BLaER1 (cell line): Measurements from ENCODE around the gene MGA.

Experiments
- H3K27ac ChIP-seq: shearing (Covaris generic); formaldehyde crosslinking; 2 replicates; pipeline ENCODE4 v1.8.1; 2022
- H3K27me3 ChIP-seq: shearing (Covaris generic); formaldehyde crosslinking; 2 replicates; pipeline ENCODE4 v1.8.1; 2022
- H3K36me3 ChIP-seq: shearing (Covaris generic); formaldehyde crosslinking; 2 replicates; pipeline ENCODE4 v1.8.1; 2022
- H3K4me1 ChIP-seq: shearing (Covaris generic); formaldehyde crosslinking; 2 replicates; pipeline ENCODE4 v1.8.1; 2022
- H3K4me2 ChIP-seq: shearing (Covaris generic); formaldehyde crosslinking; 2 replicates; pipeline ENCODE4 v1.8.1; 2022
- H3K4me3 ChIP-seq: shearing (Covaris generic); formaldehyde crosslinking; 2 replicates; pipeline ENCODE4 v1.8.1; 2022
- H3K9ac ChIP-seq: shearing (Covaris generic); formaldehyde crosslinking; 2 replicates; pipeline ENCODE4 v1.8.1; 2022
- H3K9me3 ChIP-seq: shearing (Covaris generic); formaldehyde crosslinking; 2 replicates; pipeline ENCODE4 v1.8.1; 2022
- H4K20me1 ChIP-seq: shearing (Covaris generic); formaldehyde crosslinking; 2 replicates; pipeline ENCODE4 v1.8.1; 2022
- Cebpa-rat ChIP-seq: shearing (Covaris generic); IDR thresholded peaks from 2 replicates; pipeline ENCODE4 v1.8.1; 2022

MGA gene

GRCh38 chr15:41653760-41654159, 6.4 kb upstream of the MGA start:
- no peaks in the 10 kb centered on the region for H3K9me3 ChIP-seq
- no peaks in the 10 kb centered on the region for H3K27me3 ChIP-seq
- H3K27ac ChIP-seq = no peak overlapping the region
- no peaks in the 10 kb centered on the region for H4K20me1 ChIP-seq
- no peak for TF ChIP-seq Cebpa-rat
- no peak overlapping the region for H3K4me2 ChIP-seq
- H3K36me3 ChIP-seq = no peaks in the 10 kb centered on the region
- H3K4me1 ChIP-seq = 0 out of 2 replicates have a peak, but pooled peaks cover 5% of the 10 kb centered on the region
- no peak overlapping the region for H3K9ac ChIP-seq
- no peak overlapping the region for H3K4me3 ChIP-seq

- Histone ChIP-seq H3K4me3 (no peak overlapping the region), H3K4me2 (no peak overlapping the region), H3K27ac (no peak overlapping the region), H3K9ac (no peak overlapping the region), H4K20me1 (no peaks in the 10 kb centered on the region), H3K9me3 (no peaks in the 10 kb centered on the region), H3K4me1 (peaks cover 10% of the 10 kb centered on the region), H3K36me3 (no peaks in the 10 kb centered on the region), H3K27me3 (no peaks in the 10 kb centered on the region)
- TF ChIP-seq Cebpa-rat = no peak
These were observed 4.5 kb upstream of the MGA start for GRCh38 chr15:41655716-41656115.

GRCh38 chr15:41656188-41656587, 4.0 kb upstream of the MGA start:
- H3K4me1 ChIP-seq = peaks cover 10% of the 10 kb centered on the region
- H3K36me3 ChIP-seq = no peaks in the 10 kb centered on the region
- H3K9ac ChIP-seq = no peak overlapping the region
- H4K20me1 ChIP-seq = no peaks in the 10 kb centered on the region
- H3K4me3 ChIP-seq = no peak overlapping the region
- no peak for TF ChIP-seq Cebpa-rat
- no peaks in the 10 kb centered on the region for H3K9me3 ChIP-seq
- H3K27ac ChIP-seq = no peak overlapping the region
- H3K4me2 ChIP-seq = no peak overlapping the region
- H3K27me3 ChIP-seq = no peaks in the 10 kb centered on the region

DNA sequence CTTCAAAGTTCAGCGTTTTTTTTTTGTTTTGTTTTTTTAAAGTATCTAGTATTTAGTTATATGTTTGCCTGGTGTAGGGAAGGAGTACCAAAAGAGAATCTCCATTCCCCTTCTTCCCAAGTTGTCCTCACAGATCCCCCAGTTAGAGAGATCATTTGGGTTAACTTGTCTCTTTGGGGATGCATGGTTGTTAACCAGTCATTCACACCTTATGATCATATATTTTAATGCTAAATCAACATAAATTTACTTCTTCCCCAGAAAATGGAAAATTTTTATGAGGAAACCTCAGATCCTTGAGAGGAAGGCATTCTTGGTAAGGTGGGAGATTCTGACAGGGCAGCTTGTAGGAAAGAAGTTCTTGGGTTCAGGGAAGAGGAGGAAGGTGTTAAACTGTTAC, 1.5 kb upstream of the MGA start:
- H3K27ac ChIP-seq = no peak overlapping the region

GRCh38 chr15:41659190-41659589, 1.0 kb upstream of the MGA start:
- TF ChIP-seq Cebpa-rat = no peak
- peaks cover 27% of the 10 kb centered on the region for H3K4me1 ChIP-seq
- H3K27me3 ChIP-seq = no peaks in the 10 kb centered on the region
- no peaks in the 10 kb centered on the region for H3K36me3 ChIP-seq
- H3K9ac ChIP-seq = no peak overlapping the region
- no peak overlapping the region for H3K27ac ChIP-seq
- H3K9me3 ChIP-seq = no peaks in the 10 kb centered on the region
- peaks cover 27% of the 10 kb centered on the region for H4K20me1 ChIP-seq
- H3K4me2 ChIP-seq = no peak overlapping the region; the same call in 1 of the 2 replicates
- H3K4me3 ChIP-seq = no peak overlapping the region

More for the DNA sequence above, 1.5 kb upstream of the MGA start:
- no peak for TF ChIP-seq Cebpa-rat
- Histone ChIP-seq H3K4me2 (no peak overlapping the region), H3K9ac (no peak overlapping the region), H3K36me3 (no peaks in the 10 kb centered on the region), H3K27me3 (no peaks in the 10 kb centered on the region), H3K4me1 (peaks cover 27% of the 10 kb centered on the region), H3K4me3 (no peak overlapping the region), H3K9me3 (no peaks in the 10 kb centered on the region), H4K20me1 (peaks cover 22% of the 10 kb centered on the region)

DNA sequence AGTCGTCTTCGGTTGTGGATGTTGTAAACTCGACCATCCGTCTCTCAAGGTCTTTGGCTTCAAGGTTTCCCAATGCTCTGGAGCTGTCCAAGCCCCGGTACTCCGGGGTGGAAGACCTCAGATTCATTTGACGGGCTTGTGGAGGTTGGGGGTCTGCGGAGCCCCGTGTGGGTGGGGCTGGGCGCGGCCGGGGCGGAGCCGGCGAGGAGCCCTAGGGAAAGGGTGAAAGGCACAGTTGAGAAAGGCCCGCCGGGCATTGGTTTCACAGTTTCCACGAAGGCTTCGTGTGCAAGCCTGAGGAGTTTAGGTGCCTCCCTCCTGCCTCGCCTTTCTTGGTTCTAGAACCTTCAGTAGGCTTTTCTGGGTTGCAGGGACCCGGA, 360 bp upstream of the MGA start:
- H3K9me3 ChIP-seq = no peaks in the 10 kb centered on the region
- no peaks in the 10 kb centered on the region for H3K36me3 ChIP-seq
- peak overlapping the region; percentile 84 for H3K4me2 ChIP-seq
- no peaks in the 10 kb centered on the region for H3K27me3 ChIP-seq
- H4K20me1 ChIP-seq = peaks cover 33% of the 10 kb centered on the region
- no peak for TF ChIP-seq Cebpa-rat
- peak overlapping the region; percentile 85 for H3K27ac ChIP-seq
- peaks cover 33% of the 10 kb centered on the region for H3K4me1 ChIP-seq
- H3K9ac ChIP-seq = peak overlapping the region; percentile 77; the same call in 1 of the 2 replicates
- H3K4me3 ChIP-seq = peak overlapping the region; percentile 71

DNA sequence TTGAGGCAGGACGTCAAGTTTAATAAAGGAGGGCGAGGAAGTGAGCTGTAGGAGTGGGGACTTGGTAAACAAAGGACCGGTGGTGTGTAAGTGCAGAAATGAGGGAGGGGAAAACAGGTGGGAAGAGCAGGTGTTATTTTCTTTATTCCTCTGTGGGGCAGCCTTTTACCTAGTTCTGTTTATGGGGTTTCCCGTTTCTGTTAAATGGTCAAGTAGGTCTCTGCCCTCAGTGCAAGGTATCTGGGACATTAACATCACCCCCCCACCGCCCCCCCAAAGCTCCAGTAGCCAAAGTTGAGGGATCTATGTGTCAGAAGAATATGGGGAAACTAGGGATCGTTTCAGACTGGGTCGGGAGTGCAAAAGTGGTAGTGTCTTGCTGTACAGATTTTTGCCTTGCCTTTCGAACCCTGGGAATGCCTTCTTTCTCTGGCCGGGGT, 893 bp downstream of the MGA start:
- peaks cover 33% of the 10 kb centered on the region for H3K4me1 ChIP-seq
- peaks cover 46% of the 10 kb centered on the region for H4K20me1 ChIP-seq
- H3K27me3 ChIP-seq = no peaks in the 10 kb centered on the region
- peak overlapping the region; percentile 77 for H3K9ac ChIP-seq
- H3K4me3 ChIP-seq = peak overlapping the region; percentile 71
- H3K27ac ChIP-seq = peak overlapping the region; percentile 85
- no peaks in the 10 kb centered on the region for H3K36me3 ChIP-seq
- no peaks in the 10 kb centered on the region for H3K9me3 ChIP-seq
- H3K4me2 ChIP-seq = peak overlapping the region; percentile 84
- TF ChIP-seq Cebpa-rat = no peak

GRCh38 chr15:41661518-41662225, 1.5 kb downstream of the MGA start:
- H3K27me3 ChIP-seq = no peaks in the 10 kb centered on the region
- TF ChIP-seq Cebpa-rat = no peak
- peak overlapping the region; percentile 71 for H3K4me3 ChIP-seq
- H3K4me2 ChIP-seq = peak overlapping the region; percentile 84
- H3K27ac ChIP-seq = peak overlapping the region; percentile 85
- no peaks in the 10 kb centered on the region for H3K36me3 ChIP-seq
- peaks cover 51% of the 10 kb centered on the region for H4K20me1 ChIP-seq
- peaks cover 33% of the 10 kb centered on the region for H3K4me1 ChIP-seq
- no peaks in the 10 kb centered on the region for H3K9me3 ChIP-seq
- peak overlapping the region; percentile 77 for H3K9ac ChIP-seq

DNA sequence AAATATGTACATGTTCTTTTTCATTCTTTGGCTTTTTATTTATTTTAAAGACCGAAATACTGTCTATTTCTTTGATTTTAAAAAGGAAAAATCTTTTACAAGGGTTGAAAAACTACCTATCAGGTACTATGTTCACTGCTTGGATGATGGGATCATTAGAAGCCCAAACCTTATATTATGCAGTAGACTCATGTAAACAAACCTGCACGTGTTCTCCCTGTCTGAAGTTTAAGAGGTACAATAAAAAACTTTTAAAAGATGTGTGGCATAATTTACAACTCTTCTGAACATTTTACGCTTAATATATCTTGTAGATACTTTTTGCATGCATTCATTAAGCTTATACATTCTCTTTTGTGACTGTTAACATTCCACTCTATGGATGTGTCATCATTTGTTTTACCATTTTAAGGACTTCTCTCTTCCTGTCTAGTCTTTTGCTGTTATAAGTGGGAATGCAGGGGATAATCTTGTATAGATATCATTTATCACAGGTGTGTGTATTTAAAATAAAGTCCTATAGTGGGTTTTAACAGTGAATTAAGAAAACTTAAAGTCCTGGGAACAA, 6.2 kb downstream of the MGA start:
- no peak overlapping the region for H3K9ac ChIP-seq
- H3K27ac ChIP-seq = no peak overlapping the region
- peaks cover 28% of the 10 kb centered on the region for H3K4me1 ChIP-seq
- H3K4me3 ChIP-seq = no peak overlapping the region
- H4K20me1 ChIP-seq = peaks cover 98% of the 10 kb centered on the region
- peaks cover 37% of the 10 kb centered on the region for H3K36me3 ChIP-seq
- no peak for TF ChIP-seq Cebpa-rat
- peaks cover 10% of the 10 kb centered on the region for H3K9me3 ChIP-seq
- no peak overlapping the region for H3K4me2 ChIP-seq
- H3K27me3 ChIP-seq = no peaks in the 10 kb centered on the region

- peaks cover 99% of the 10 kb centered on the region for H4K20me1 ChIP-seq
- H3K9ac ChIP-seq = no peak overlapping the region
- H3K4me2 ChIP-seq = no peak overlapping the region
- H3K27ac ChIP-seq = no peak overlapping the region
- H3K36me3 ChIP-seq = peaks cover 61% of the 10 kb centered on the region
- H3K9me3 ChIP-seq = peaks cover 10% of the 10 kb centered on the region
- no peaks in the 10 kb centered on the region for H3K27me3 ChIP-seq
- no peak for TF ChIP-seq Cebpa-rat
- peaks cover 10% of the 10 kb centered on the region for H3K4me1 ChIP-seq
- no peak overlapping the region for H3K4me3 ChIP-seq
These were observed 9.5 kb downstream of the MGA start for GRCh38 chr15:41669701-41670100.
